Hematopoietic multipotent progenitor cell treated with erythropoietin and hydrocortisone succinate and interleukin-3 and kit ligand, for 15 days (in vitro differentiated cells): ENCODE measurements around the gene ZMYND10.
A peak's percentile ranks its signal among the peaks of the same experiment; 100 is the strongest.

ENCODE experiments used
- DNase-seq: peaks from one replicate; pipeline ENCODE4 v3.0.0-alpha.2; 2015; ENCODE audit warnings: low spot score

Gene ZMYND10

DNA sequence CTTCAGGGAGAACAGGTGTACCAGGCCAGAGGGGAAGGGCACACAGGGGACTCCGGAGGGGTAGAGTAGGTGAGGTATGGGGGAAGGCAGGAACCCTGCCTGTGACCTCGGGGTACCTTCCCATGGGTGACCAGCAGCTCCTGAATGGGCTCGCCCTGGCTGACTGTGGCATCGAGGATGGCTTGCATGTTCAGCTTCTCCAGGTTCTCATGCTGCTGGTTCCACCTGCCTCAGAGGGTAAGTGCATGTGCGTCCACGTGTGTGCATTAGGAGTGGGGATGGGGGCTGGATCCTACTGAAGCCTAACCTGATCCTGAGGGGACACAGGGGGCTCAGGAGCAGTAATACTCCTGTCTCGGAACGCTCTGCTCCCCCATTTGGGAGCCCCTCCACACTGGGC is 524 bp downstream of the ZMYND10 start:
- no peak for DNase-seq

DNA sequence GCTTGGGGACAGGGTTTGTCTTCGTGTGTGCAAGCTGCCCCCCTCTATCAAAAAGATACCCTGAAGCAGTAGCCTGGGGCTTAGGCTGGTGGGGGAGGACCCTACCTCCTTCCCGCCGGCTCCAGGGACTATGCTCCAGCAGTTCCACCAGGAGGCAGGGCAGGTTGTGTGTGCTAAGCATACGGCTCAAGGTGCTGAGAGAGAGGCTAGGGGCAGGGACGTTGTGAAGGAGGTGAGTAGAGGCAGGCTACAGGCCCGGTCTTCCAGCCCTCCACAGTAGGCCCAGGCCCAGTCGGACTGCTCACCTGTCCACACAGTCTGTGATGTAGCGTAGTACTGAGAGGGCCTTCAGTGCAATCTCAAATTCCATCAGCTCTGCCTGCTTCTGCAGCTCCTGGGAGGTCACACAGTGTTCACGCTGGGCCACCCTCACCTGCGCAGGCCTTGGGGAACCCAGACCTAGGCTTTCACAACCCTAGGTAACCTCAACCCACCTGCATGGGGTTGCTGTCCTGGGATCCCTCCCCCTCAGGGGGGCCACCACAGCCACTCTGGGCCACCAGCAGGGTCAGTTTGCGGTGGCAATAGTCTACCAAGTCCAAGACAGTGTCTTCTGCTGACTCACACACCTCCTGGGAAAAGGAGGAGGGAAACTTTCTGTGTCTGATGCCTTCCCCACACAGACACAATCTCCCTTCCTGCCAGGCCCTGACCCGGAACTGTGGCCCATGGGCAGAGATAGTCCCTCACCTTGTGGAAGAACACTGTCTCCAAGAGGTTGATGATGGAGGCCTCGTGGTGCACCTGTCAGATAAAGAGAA is 2.5 kb downstream of the ZMYND10 start:
- DNase-seq = no peak

- no peak for DNase-seq
Observed at GRCh38 chr3:50341996-50342650, 3.4 kb downstream of the ZMYND10 start.

GRCh38 chr3:50341537-50341936 is 4.0 kb downstream of the ZMYND10 start:
- no peak for DNase-seq

- peak; percentile 77 for DNase-seq
Observed at GRCh38 chr3:50340448-50341329, 4.8 kb downstream of the ZMYND10 start, which contains the start of gene RASSF1. TSS of gene RASSF1 (minus strand) at chr3:50340836. CDS start at chr3:50340805, 31 bp downstream.

DNA sequence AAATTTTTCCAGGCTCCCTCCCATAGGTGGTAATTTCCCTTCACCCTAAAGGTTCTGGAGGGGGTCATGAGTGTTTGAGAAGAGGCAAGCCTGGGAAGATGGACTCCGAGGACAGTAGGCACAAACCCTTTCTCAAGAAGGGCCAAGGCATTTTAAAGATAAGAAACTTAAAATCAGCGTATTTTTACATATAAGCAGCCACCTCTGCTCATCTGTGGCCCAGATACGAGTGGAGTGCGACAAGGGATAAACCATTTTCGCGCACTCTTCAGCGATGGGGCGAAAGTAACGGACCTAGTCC is 5.4 kb downstream of the ZMYND10 start:
- peak; percentile 32 for DNase-seq

- DNase-seq = no peak
Observed at GRCh38 chr3:50339485-50340146, 5.9 kb downstream of the ZMYND10 start.

- no peak for DNase-seq
Observed at GRCh38 chr3:50338965-50339364, 6.6 kb downstream of the ZMYND10 start.

DNA sequence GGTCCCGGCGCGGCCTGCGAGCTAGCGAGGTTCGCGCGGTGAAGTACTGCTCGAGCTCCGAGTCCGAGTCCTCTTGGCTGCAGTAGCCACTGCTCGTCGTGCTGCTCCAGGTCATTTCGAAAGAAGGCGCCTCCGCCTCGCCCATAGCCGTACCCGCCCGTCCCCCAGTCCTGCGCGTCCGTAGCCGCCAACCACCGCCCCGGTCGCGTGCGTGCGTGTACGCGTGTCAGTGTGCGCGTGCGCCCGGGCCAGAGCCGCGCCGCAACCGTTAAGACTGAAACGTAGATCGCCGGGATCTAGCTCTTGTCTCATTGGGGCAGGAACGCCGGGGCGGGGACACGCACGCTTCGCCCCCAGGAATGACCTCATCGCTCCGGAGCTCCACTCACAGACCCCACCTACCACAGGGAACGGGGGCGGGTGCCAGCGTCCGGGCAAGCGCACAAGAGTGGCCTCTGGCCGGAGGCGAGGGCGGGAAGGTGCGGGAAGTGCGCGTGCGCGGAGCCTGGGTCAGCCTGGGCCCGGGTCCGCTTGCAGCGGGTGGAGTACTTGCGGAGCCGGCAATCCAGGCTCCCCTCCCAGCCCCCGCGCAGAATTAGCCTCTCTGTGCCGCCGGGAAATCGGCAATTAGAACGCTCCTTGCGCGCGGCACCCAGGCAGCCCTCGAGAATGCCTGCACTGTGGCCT is 8.2 kb downstream of the ZMYND10 start:
- DNase-seq = peak; percentile 91

DNA sequence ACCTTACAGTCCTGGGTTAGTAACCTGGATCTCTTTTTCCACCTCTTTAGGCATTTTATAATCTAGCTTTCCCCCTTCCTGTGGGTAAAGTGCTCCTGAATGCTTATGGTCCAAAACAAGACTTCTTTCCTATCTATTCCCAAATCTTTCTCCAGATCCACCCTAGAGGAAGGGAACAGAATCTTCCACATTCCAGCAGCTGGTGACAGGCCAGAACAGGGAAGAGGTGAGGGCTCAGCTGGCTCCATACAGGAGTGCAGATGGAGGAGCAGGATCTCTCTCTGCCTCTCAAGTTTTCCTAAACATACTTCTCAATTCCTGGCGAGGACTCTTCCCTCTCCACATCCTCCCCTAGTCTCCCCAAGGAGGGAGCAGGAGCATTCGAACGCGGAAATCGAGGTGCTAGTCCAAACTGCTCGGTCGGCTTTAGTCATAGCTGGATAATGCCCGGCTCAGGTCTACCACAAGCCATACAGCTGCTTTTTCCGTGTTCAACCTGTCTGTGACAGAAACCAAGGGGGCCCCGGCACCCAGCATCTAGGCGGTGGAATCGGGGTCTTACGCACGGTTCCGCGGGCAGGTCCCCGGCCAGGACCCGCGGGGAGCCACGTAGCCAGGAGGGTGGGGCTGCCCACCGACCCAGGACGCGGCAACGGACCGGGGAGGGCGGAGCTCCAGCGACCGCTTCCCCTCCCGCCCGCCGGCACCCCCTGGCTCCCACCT is 8.9 kb downstream of the ZMYND10 start:
- DNase-seq = no peak

DNA sequence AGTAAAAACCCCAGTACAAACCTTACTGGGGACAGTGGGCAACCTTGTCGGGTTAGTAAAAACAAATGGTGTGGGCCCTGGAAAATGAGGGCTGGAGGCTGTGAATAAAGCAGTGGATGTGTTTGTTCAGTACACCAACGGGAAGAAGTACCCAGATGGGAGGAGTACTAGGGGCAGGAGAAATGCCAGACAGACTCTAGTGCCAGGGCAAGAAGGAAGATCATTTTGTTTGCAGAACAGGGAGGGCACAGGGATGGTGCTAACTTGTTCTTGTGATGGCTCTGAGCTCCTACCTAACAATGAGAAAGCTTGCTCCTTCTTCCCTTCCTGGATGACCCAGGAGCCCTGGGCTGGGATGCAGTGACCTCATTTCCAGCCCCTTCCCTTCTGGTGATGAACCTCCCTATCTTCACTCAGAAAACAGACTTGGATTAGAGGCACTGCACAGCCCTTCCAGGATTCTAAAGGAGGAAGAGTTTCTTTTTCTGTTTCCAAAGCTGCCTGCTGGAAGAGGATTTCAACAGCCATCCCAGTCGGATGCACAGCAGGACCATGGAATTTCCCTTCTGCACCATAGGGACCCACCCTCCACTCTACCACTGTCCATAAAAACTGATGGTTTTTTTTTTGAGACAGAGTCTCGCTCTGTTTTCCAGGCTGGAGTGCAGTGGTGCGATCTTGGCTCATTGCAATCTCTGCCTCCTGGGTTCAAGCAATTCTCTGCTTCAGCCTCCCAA is 11.0 kb downstream of the ZMYND10 start:
- no peak for DNase-seq

DNA sequence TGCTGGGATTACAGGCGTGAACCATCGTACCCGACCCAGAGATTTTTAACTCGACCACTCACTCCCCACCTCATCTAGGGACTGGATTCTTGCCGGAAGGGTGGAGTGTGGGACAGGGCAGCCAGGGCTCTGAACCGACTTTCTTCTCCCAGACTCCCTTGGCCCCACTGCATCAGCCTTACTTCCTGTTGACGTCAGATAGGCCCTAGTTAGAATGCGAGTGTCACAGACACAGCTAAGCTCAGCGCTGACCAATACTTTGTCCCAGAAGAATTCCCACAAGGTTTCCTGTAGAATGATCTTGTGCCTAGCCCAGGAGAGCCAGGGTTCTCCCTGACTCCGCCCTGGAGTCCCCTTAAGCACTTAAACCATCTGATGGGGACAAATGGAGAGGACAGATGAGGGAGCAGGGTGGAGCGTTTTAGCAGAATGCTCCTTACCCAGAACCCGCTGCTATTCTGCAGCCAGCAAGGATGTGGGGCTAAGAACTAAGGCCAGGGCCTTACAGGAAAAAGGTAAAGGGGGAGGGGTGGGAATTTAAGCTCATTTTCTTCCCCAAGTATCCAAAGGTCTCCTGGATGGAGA is 11.7 kb downstream of the ZMYND10 start:
- DNase-seq = no peak

- DNase-seq = no peak
Observed at GRCh38 chr3:50331364-50331907, 14.1 kb downstream of the ZMYND10 start.

DNA sequence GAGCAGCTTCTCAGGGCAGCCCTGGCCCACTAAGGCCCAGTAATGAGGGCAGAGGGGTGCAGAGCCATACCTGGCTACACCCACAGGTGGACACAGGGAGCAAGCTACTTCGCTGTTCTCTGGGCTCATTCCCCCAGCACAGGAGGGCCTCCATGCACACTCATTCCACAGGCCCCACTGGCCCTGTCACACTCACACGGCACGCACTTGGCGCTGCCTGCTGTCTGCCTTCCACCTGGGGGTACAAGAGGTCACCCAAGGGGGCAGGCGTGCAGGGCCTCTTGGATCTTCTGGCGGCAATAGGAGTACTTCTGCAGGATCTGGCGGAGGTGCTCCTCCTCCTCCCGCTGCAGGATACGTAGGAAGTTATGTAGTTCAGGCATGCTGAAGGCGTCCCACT is 15.2 kb downstream of the ZMYND10 start:
- no peak for DNase-seq

- DNase-seq = peak; percentile 99
Observed at GRCh38 chr3:50327943-50328691, 17.4 kb downstream of the ZMYND10 start, which contains the start of gene TUSC2. TSS of gene TUSC2 (minus strand) at chr3:50328223. CDS start at chr3:50328099, 124 bp downstream.

- DNase-seq = no peak
Observed at GRCh38 chr3:50327129-50327528, 18.4 kb downstream of the ZMYND10 start.

DNA sequence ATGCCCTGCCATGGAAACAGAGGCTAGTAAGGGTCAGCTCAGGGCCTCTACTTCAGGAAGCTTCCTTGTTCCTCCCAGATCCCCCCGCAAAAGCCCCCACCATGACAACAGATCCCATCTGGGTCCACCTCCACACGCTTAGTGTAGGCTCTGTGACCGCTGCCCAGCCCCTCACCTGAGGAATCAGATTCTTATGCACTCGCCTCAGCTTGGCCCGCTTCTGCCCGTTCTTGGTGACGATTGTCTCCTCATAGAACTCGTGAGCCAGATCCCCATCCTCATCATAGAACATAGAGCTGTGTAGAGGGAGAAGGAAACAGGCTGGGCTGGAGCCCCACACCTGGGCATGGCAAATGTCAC is 19.4 kb downstream of the ZMYND10 start:
- DNase-seq = no peak

- no peak for DNase-seq
Observed at GRCh38 chr3:50325497-50326181, 19.9 kb downstream of the ZMYND10 start.
